Left lobe of liver (tissue), 2 donors: ENCODE results near the gene TNNI2. TPM values are rescaled to one million over a fixed set of nuclear protein-coding genes. Genes with fewer than 3 reads are reported as not detected.

ENCODE experiments used
- ATAC-seq: fragments of 200-7000 bp; cut with Tn5 transposase; one replicate; pipeline ENCODE4 v1.9.1; 2020; ENCODE audit warnings: mild to moderate bottlenecking, moderate library complexity
- DNase-seq: peaks from one replicate; pipeline ENCODE4 v3.0.0-alpha.2; 2020; ENCODE audit warnings: low spot score
- total RNA-seq: library from RNA; stranded (reverse); gene quantifications from one replicate; pipeline ENCODE4 v1.2.1, GENCODE V29; 2021
- donor health status: DM: no; HTN: no; CAD: no; lungs with moderate emphysema.
- donor health status: DM: no; HTN: yes; CAD: no.

Gene TNNI2
- total RNA-seq, 1 donor from 2014 or later = not detected

GRCh38 chr11:1820463-1821325, 18.1 kb upstream of the TNNI2 start:
- ATAC-seq (no peak), DNase-seq (no peak)

DNA sequence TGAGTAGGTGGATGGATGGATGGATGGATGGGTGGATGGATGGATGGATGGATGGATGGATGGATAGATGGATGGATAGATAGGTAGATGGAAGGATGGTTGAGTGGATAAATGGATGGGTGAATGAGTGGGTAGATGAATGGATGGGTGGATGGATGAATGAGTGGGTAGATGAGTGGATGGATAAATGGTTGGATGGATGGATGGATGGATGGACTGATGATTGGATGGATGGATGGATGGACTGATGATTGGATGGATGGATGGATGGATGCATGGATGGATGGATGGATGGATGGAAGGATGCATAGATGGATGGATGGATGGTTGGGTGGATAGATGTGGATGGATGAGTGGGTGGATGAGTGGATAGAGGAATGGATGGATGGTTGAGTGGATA, 17.2 kb upstream of the TNNI2 start:
- DNase-seq (no peak), ATAC-seq (no peak)

- DNase-seq (no peak), ATAC-seq (no peak)
Measured at GRCh38 chr11:1822648-1823375, 16.0 kb upstream of the TNNI2 start.

GRCh38 chr11:1823376-1824220, 15.2 kb upstream of the TNNI2 start:
- DNase-seq = no peak
- ATAC-seq = no peak

- DNase-seq = no peak
- ATAC-seq = no peak
Measured at GRCh38 chr11:1824221-1825038, 14.4 kb upstream of the TNNI2 start.

GRCh38 chr11:1825039-1825740, 13.6 kb upstream of the TNNI2 start:
- ATAC-seq (peak; percentile 86), DNase-seq (peak; percentile 67)

- no peak for DNase-seq
Measured at GRCh38 chr11:1825785-1826451, 12.9 kb upstream of the TNNI2 start.

GRCh38 chr11:1826552-1827094, 12.2 kb upstream of the TNNI2 start:
- peak; percentile 49 for DNase-seq
- ATAC-seq = no peak

More at GRCh38 chr11:1825785-1826451, 12.9 kb upstream of the TNNI2 start:
- no peak for ATAC-seq

GRCh38 chr11:1827095-1827813, 11.5 kb upstream of the TNNI2 start:
- peak; percentile 38 for ATAC-seq
- DNase-seq = peak; percentile 73

GRCh38 chr11:1827931-1828330, 10.8 kb upstream of the TNNI2 start:
- no peak for ATAC-seq
- DNase-seq = no peak

DNA sequence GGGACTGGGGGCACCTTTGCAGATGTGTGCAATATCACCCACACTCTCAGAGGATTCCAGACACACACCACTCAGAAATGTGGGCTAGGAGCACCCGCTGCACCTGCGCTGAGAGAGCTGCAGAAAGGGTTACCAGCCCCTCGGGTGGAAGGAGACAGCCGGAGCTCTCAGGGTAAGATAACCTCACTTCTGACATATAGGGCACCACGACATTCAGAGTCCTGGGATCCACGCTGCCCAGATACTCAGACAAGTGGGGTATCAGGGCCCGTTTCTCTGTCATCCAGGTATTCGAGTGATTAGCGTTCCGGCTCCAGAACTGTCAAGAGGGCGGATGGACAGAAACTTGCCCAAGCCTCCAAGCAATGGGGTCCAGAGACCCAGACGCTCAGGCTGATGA, 10.2 kb upstream of the TNNI2 start:
- ATAC-seq = no peak
- no peak for DNase-seq

DNA sequence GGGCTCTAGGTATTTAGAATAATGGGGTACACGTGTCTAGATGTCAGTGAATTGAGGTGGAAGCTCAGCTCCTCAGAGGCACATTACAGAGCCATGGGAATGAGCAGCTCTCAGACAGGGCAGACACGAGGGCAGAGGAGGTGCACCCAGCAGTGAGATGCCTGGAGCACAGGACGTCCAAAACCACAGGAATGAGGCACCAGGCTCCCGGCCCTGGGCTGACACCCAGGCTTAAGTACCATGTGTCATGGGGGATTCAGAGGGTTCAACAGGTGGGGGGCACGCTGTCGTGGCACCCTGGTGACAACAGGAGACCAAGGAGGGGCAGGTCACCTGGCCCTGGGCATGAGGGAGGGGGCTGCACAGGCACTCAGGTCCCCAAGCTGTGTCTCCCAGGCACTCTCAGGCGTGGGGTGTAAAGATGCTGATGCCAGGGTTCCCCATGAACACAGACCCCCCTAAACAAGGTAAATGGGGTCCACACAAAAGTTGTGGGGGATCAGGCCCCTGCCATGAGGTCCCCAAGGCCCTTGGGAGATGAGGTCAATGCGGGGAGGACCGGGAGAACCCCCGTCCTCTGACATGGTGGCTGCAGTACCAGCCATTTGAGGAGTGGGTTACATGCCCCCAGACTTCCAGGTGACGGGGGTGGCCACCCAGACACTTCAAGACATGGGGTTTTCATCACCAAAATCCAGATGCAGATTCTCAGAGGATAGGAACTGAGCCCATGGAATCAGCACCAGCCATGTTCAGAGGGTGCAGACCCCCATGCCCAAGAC, 9.6 kb upstream of the TNNI2 start:
- no peak for ATAC-seq
- no peak for DNase-seq

DNA sequence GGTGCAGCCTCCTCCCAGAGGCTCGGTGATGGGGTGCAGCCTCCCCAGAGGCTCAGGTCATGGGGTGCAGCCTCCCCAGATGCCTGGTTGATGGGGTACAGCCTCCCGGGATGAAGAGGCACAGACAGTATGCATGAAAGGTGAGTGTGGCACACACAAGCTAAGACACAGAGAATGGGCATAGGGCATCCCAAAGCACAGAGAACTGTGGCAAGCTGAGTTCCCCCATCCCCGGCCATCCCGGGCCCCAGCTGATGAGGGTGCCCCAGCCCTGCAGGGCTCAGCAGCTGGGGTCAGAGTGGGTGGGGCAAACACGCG, 8.8 kb upstream of the TNNI2 start:
- DNase-seq (no peak), ATAC-seq (no peak)

- peak; percentile 83 for ATAC-seq
- peak; percentile 79 for DNase-seq
Measured at GRCh38 chr11:1830322-1831223, 8.2 kb upstream of the TNNI2 start.

DNA sequence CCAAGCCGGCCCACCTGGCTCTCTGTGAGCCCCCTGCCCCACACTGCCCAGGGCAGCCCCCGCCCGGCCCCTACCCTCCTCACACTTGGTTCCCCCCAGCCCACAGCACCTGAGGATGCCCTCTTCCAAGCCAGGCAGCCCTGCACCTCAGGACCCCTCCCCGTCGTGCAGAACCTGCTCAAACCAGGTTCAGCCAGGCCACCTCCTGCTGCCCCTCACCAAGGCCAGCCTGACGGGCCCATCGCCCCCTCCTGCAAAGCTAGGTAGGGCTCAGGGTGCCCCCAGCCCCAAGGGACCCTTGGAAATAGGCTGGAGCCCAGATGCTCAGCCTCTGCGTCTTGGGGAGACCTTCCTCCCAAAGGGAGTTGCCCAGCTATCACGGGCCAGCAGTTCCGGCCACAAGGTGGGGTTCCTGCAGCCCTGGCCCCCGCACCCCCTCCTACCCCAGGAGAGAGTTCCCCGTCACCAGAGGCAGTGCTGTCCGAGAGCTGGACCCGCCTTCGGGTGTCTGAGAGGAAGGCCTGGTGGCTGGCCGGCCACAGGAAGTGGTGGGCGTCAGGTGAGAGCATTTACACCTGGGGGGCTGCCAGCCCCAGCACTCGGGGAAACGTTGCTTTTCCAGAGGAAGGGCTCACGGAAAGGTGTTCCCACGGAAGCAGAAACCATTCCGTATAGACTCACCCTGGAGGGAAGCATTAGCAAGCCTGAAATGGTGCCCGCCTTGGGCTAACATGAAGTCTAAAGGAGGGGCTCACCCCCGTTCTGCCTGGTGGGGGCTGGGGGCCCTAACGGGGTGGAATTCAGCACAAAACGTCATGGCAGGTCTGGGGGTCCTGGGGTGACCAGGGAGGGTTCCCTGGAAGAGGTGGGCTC, 7.2 kb upstream of the TNNI2 start:
- DNase-seq = no peak
- ATAC-seq = no peak
